ENCODE data around the gene VIM. TPM values are rescaled to one million over a fixed set of nuclear protein-coding genes. Genes with fewer than 3 reads are reported as not detected.

The VIM gene
- polyA plus RNA-seq, 1 experiment, result 5,431 TPM

DNA sequence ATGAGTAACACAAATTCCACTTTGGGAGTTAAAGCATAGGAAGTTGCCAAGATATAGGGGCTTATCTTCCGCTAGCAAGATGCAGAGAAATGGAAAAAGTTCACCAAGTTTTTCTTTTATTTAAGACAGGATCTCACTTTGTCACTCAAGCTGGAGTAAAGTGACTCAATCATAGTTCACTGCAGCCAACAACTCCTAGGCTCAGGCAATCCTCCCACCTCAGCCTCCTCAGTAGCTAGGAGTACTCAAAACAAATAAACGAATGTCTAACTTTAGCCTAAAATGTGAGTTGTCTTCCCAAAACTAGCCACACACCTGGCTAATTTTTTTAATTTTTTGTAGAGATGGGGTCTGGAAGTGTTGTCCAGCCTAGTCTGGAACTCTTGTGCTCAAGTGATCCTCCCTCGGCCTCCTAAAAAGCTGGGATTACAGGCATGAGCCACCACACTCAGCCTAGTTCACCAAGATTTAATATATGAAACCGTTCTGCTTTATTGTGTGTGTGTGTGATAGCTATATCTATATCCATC is 9.9 kb downstream of the VIM start:
- ChIA-PET POLR2A (interaction anchor here (0.8 kb wide), 1 partner anchor 382 kb away, joined by 3 read pairs; no protein-coding TSS in a partner anchor), CTCF (interaction anchor here (1.0 kb wide), 1 partner anchor 9 kb away, joined by 5 read pairs; no protein-coding TSS in a partner anchor)
- TF ChIP-seq, protein P1, sequence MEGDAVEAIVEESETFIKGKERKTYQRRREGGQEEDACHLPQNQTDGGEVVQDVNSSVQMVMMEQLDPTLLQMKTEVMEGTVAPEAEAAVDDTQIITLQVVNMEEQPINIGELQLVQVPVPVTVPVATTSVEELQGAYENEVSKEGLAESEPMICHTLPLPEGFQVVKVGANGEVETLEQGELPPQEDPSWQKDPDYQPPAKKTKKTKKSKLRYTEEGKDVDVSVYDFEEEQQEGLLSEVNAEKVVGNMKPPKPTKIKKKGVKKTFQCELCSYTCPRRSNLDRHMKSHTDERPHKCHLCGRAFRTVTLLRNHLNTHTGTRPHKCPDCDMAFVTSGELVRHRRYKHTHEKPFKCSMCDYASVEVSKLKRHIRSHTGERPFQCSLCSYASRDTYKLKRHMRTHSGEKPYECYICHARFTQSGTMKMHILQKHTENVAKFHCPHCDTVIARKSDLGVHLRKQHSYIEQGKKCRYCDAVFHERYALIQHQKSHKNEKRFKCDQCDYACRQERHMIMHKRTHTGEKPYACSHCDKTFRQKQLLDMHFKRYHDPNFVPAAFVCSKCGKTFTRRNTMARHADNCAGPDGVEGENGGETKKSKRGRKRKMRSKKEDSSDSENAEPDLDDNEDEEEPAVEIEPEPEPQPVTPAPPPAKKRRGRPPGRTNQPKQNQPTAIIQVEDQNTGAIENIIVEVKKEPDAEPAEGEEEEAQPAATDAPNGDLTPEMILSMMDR (IDR thresholded peaks at IDR 0.05; ENCODE audit: insufficient read depth, low read depth, low read length), result no peak
- Histone ChIP-seq H3K4me3 (ENCODE audit: low read depth, low read length) (no peak overlapping the region), H3K27me3 (ENCODE audit: control insufficient read depth, insufficient read depth, low read length) (no peaks in the 10 kb centered on the region), H3K36me3 (ENCODE audit: control insufficient read depth, insufficient read depth, low read length) (peaks cover 15% of the 10 kb centered on the region)
- DNase-seq (ENCODE audit: low read depth), result no peak

DNA sequence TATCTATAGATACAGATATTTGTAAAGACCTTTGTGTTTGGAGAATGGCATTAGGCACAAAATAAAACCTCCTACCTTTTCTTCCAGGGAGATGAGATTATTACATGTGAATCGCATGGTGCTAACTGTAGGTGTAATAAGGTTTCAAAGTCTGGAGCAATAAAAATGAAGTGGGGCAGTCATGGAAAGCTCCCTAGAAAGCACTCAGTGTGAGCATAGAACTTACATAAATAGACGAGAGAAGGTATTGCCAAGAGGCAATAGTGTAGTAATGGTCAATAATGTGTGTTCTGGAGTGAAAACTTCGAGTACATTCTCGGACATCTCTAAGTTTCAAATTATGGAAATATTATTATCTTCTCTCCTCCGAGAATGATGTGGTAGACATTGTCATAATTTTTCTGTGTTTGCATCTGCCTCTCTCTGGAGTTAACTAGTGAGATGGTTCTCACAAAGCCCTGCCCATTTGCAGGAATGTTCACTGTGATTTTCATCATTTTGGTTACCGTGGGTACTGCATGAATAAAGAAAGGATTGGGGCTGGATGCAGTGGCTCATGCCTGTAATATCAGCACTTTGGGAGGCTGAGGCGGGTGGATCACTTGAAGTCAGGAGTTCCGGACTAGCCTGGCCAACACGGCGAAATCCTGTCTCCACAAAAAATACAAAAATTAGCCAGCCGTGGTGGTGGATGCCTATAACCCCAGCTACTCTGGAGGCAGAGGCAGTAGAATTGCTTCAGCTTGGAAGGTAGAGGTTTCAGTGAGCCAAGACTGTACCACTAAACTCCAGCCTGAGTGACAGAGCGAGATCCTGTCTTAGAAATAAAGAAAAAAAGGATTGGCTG is 10.6 kb downstream of the VIM start:
- CTCF ChIA-PET, result interaction anchor here (1.0 kb wide), 1 partner anchor 8 kb away, joined by 5 read pairs; no protein-coding TSS in a partner anchor
- POLR2A ChIA-PET, result no interaction called here
- TF ChIP-seq, protein P1 (IDR thresholded peaks at IDR 0.05; ENCODE audit: insufficient read depth, low read depth, low read length), result no peak
- Histone ChIP-seq H3K4me3 (ENCODE audit: low read depth, low read length) (no peak overlapping the region), H3K27me3 (ENCODE audit: control insufficient read depth, insufficient read depth, low read length) (no peaks in the 10 kb centered on the region), H3K36me3 (ENCODE audit: control insufficient read depth, insufficient read depth, low read length) (peaks cover 13% of the 10 kb centered on the region)
- no peak for DNase-seq (ENCODE audit: low read depth)

DNA sequence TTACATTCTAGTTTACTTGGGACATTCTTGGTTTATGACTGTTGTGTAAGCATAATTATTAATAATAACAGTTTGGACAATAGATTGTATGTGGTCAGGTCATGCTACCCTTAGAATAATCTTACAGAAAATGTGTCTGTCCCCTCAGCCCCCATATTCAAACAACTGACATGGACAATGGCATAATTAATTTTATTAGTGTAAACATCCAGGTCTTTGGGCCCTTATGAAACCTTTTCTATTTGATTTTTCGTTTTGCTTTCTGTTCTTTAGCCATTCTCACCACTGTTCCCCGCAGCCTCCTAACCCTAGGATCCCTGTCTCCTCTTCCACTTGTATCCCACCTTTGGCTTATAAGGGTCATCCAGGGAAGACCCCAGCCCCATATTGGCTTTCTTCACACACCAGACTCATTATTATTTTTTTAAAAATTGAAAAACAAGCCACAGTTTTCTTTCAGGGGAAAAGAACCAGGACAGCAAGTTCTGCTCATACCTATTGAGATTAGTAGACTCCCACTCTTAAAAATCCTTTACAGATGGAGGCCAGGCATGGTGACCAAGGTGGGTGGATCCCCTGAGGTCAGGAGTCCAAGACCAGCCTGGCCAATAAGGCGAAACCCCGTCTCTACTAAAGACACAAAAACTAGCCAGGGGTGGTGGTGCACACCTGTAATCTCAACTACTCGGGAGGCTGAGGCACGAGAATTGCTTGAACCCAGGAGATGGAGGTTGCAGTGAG is 11.5 kb downstream of the VIM start:
- ChIA-PET CTCF (no interaction called here), POLR2A (interaction anchor here (0.6 kb wide), 1 partner anchor 109 kb away, joined by 3 read pairs; no protein-coding TSS in a partner anchor)
- TF ChIP-seq, protein P1 (IDR thresholded peaks at IDR 0.05; ENCODE audit: insufficient read depth, low read depth, low read length), result no peak
- Histone ChIP-seq H3K4me3 (ENCODE audit: low read depth, low read length) (no peak overlapping the region), H3K36me3 (ENCODE audit: control insufficient read depth, insufficient read depth, low read length) (peaks cover 9% of the 10 kb centered on the region), H3K27me3 (ENCODE audit: control insufficient read depth, insufficient read depth, low read length) (no peaks in the 10 kb centered on the region)
- no peak for DNase-seq (ENCODE audit: low read depth)

DNA sequence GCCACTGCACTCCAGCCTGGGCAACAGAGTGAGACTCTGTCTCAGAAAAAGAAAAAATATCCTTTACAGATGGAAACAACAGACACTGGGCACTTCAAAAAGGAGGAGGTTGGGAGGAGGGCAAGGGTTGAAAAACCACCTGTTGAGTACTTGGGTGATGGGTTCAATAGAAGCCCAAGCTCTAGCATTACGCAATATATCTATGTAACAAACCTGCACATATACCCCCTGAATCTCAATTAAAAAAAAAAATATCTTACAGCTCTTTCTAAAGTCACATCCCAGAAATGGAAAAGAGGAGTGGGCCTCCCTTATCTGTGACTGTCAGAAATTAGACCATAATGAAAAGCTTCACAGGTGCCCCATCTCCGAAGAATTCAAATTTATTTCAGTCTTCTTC is 12.1 kb downstream of the VIM start:
- TF ChIP-seq, protein P1 (IDR thresholded peaks at IDR 0.05; ENCODE audit: insufficient read depth, low read depth, low read length), result no peak
- Histone ChIP-seq H3K4me3 (ENCODE audit: low read depth, low read length) (no peak overlapping the region), H3K36me3 (ENCODE audit: control insufficient read depth, insufficient read depth, low read length) (peaks cover 6% of the 10 kb centered on the region), H3K27me3 (ENCODE audit: control insufficient read depth, insufficient read depth, low read length) (no peaks in the 10 kb centered on the region)
- no peak for DNase-seq (ENCODE audit: low read depth)
- POLR2A ChIA-PET, result interaction anchor here (0.6 kb wide), 1 partner anchor 108 kb away, joined by 3 read pairs; no protein-coding TSS in a partner anchor
- CTCF ChIA-PET, result no interaction called here

DNA sequence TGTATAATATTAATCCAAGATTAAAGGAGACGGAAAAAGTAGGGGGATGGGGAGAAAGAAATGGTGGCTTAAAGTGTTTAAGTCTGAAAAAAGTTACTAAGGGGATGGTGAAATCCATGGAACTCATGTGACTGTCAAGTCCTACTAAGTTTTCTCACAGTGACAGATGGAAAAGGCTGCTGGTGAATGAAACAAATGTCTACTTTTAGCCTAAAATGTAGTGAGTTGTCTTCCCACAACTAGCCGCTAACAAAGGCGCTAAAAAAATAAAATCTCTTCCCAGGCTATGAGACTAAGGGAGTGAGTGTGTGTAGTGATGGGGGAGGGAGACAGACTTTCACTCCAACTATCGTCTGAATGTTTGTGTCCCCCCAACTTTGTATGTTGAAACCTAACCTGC is 12.6 kb downstream of the VIM start:
- no peak for DNase-seq (ENCODE audit: low read depth)
- TF ChIP-seq, protein P1 (IDR thresholded peaks at IDR 0.05; ENCODE audit: insufficient read depth, low read depth, low read length), result no peak
- Histone ChIP-seq H3K36me3 (ENCODE audit: control insufficient read depth, insufficient read depth, low read length) (peaks cover 2% of the 10 kb centered on the region; the same call in 1 of the 2 replicates), H3K4me3 (ENCODE audit: low read depth, low read length) (no peak overlapping the region), H3K27me3 (ENCODE audit: control insufficient read depth, insufficient read depth, low read length) (no peaks in the 10 kb centered on the region)
- ChIA-PET POLR2A (no interaction called here), CTCF (interaction anchor here (1.1 kb wide), 1 partner anchor 16 kb away, joined by 3 read pairs; no protein-coding TSS in a partner anchor)
